Raji (cell line): ENCODE results near the gene DTWD2.

Source experiments
- POLR2A ChIP-seq: IDR thresholded peaks from 2 replicates; pipeline ENCODE4 v1.6.1; 2011; ENCODE audit warnings: low read depth, low read length, control low read depth; ENCODE audit not compliant: insufficient read depth

DTWD2 gene, protein sequence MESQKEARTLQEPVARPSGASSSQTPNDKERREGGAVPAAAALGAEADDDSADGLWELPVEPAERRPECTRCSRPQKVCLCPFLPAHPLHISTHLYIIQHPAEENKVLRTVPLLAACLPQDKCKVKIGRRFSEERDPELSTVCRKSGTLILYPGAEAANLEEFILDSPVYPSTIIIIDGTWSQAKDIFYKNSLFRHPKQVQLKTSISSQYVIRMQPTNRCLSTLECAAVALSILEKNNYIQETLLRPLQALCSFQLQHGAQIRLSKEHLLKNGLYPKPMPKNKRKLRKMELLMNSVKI

DNA sequence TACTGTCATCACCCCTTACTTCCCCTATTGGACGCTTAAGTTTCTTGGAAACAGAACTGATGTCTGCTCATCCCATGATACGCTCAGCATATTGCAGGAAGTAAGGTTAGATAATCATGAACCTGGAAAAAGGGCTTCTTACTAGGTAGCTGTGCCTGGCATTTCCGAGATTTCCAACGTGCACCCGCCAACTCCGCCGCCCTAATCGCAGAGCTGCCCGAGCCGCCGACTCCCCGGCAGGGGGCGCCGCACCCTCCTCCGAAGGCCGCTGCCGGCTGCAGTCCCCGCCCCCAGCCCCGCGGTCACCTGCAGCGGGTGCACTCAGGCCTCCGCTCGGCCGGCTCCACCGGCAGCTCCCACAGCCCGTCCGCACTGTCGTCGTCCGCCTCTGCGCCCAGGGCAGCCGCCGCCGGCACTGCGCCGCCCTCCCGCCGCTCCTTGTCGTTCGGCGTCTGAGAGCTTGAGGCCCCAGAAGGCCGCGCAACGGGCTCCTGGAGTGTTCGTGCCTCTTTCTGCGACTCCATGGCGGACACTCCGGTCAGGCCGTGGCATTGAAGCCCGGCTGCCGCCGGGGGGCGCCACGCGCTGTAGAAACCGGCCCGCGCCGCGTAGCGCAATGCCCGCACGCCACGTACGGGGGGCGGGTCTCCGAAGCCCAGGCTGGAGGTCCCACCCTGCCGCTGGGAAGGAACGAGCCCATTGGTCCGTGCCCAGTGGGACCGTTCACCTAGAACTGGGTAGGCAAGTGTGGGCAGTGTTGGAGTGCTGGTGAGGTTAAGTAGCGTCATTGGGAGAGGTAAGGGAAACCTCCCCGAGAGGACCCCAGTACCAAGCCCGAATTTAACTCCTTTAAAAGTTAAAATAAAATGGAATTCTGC lies at the start of gene DTWD2:
TSS of gene DTWD2 (minus strand) at position 560 of the 878 bp plus-strand sequence. CDS start at position 524, 36 bp downstream.
- TF ChIP-seq POLR2A, result peak; percentile 60

DNA sequence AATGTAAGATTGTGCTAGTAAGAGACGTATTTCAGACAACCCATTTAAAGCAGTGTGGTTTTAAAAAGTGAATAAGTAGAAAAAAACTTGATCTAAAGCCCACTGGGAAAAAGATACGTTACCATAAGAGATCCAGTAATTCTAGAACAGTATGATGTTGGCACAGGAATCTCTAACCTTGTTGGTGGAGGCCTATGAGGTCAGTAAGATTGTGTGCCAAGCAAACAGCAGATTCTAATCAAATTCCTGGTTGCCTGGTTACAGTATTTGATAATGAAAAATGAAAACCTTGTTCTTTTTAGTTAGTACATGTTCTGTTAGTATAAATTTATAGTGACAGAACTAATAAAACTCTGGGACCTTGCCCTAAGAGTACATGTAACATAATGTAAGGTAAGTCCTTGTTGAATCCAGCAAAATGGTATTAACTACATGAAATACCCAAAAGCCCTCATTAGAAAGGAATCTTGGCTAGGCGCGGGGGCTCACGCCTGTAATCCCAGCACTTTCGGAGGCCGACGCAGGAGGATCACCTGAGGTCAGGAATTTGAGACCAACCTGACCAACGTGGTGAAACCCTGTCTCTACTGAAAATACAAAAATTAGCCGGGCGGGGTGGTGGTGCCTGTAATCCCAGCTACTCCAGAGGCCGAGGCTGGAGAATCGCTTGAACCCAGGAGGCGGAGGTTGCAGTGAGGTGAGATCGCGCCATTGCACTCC lies 49.3 kb upstream of the DTWD2 start:
- no peak for TF ChIP-seq POLR2A

DNA sequence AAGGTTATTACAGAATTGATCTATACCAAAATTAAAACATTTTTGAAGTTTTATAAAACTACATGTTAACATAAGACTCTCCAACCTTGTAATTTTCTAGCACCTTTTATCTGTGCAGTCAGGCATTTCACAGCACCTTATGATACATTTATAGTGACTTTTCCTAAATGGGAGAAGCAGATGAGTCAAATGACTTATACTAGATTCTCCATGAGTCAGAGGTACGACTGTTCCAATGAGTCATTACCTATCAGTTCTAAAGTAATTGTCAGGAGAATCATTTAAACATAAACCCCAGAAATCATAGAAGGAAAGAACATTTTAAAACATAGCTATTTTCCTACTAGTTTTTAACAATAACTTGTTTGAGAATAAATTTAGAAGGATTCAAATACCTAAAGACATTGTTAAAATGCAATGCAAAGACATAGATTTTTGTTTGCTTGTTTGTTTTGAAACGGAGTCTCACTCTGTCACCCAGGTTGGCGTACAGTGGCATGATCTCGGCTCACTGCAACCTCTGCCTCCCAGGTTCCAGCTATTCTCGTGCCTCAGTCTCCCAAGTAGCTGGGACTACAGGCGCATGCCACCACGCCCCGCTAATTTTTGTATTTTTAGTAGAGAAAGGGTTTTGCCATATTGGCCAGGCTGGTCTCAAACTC lies 47.9 kb upstream of the DTWD2 start:
- TF ChIP-seq POLR2A, result no peak

DNA sequence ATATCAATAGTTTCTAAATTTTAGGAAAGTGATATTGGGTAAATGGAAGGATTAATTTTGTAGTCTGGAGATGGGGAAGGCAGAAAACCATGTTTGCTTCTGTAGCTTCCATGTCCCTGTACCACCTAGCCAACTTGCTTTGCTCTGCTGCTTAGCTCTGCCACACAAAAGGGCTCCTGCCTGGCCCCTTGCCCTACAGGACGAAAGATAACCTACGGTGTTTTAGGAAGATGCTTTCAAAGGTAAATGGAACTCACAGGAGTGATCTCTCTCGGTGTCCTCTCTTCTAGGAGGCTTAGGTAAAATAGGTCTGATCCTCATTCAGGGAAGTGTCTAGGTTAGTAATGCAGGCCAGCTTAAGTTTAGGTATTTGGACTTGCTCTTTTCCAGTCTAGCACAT lies 44.8 kb upstream of the DTWD2 start:
- TF ChIP-seq POLR2A, result no peak

DNA sequence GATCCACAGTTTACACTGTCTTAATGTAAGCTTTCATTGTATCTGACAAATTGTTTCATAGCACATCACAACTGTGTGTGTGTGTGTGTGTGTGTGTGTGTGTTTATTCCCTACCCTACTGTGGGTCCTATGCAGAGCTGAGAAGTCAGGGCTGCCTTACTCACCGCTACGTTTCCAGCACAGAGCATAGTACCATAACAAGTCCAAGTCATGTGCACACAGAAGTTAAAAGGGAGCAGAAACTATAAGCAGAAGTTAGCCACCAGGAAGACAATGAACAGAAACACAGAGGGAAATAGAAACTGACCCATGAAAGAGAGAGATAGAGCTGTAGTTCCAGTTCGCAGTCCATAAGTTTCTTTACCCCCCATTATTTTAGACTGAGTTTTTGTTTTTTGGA lies 44.3 kb upstream of the DTWD2 start:
- TF ChIP-seq POLR2A, result no peak

DNA sequence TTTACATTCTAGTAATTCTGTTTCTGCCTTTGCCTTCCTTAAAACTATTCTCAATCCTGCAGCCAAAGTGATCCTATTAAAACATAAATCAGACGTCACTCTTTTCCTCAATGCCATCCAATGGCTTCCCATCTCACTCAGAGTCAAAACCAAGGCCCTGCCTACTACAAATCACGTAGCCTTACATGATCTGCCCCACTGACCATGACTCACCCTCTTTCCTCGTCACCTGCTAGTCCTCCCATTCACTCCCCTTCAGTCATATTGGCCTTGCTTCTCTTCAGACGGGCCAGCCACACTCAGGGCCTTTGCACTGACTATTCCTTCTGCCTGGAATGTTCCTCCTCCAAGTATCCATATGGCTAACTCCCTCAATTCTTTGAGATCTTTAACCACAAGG lies 43.6 kb upstream of the DTWD2 start:
- no peak for TF ChIP-seq POLR2A

DNA sequence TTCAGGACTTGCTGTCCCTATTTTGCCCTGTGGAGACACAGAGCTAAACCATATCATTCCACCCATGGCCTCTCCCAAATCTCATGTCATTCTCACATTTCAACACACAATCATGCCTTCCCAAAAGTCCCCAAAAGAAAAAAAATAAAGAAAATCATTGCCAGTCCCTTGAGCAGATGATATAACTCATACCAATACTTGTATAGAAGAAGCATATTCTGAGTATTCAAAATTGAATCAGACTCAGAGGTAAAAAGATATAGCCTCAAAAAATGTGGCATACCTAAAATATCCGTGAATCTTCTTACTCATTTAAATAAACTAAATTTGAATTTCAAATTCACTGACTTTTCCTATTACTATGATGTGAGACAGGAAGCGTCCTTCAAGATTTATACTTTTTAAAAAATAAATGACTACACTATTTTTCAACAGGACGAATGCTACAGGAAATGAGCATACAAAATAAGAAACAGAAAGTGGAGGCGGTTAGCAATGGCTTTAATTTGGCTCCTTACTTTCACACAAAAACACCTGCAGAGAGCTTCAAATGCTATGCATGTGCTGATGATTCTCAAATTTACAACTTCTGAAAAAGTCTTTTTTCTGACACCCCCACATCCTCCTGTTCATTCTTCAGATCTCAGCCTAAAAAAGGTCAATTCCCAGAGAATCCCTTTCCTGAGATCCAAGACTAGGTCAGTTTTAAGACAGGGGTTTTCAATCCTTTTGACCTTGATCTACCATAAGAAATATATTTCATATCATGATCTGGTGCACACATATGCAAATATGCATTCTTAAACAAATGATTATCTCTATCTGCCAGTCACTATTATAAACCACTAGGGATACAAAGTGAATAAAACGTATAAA lies 42.9 kb upstream of the DTWD2 start:
- TF ChIP-seq POLR2A, result no peak

DNA sequence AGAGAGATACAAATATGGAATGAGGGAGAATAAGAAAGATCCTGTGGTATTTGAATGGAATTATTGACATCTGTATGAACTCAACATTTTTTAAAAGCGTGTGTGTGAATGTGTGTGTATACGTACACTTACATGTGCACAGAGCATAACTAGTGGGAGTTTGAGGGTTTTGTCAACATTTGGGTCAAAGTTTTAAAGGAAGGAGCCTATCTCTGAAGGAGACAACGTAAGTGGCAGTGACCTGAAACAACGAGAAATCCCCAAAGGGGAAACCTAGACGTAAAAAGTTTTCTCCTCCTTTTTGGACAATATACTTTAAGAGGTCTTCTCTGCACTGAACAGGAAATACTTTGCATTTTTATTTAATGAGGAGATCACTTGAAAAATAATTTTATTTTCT lies 40.2 kb upstream of the DTWD2 start:
- TF ChIP-seq POLR2A, result no peak

DNA sequence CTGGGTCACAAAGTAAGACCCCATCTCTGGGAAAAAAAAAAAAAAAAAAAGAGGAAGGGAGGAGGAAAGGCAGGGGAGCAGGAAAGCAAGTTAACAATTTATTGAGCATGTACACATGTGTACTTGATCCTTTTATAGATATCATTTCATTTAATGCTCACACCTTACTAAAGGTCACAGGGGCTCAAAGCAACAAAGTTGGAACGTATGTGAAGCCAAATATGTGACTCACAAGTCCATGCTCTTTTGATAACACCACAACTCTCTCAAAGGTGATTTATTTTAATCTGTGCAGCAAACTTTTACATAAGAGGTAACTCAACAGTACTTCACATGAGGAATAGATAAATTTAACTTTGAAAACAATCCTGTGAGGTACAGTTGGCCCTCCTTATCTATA lies 34.4 kb upstream of the DTWD2 start:
- no peak for TF ChIP-seq POLR2A

DNA sequence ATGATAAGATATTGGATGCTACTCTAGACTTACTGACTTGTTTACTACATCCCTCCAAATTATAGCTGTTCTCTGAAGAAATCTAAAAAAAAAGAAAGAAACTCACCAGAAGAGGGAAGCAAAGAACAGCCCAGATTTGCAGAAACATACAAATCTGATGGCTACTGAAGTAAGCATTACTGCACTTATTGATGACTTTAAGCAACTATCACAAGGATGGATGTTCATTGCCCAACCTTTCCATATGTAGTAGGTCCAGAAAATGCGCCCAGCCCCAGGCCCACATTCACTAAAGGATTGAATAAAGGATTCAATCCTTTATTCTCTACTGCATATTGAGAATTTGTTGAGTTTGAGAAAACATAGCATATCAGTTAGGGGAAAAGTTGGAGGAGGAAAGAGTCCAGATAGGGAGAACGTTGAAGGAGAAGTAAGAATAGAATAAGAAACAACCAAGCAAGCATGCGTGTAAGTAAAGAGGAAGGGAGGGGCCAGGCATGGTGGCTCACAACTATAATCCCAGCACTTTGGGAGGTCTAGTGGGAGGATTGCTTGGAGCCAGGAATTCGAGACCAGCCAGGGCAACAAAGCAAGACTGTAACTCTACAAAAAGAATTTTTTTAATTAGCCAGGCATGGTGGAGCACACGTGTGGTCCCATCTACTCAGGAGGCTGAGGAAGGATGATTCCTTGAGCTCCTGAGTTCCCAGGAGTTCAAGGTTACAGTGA lies 33.8 kb upstream of the DTWD2 start:
- no peak for TF ChIP-seq POLR2A

DNA sequence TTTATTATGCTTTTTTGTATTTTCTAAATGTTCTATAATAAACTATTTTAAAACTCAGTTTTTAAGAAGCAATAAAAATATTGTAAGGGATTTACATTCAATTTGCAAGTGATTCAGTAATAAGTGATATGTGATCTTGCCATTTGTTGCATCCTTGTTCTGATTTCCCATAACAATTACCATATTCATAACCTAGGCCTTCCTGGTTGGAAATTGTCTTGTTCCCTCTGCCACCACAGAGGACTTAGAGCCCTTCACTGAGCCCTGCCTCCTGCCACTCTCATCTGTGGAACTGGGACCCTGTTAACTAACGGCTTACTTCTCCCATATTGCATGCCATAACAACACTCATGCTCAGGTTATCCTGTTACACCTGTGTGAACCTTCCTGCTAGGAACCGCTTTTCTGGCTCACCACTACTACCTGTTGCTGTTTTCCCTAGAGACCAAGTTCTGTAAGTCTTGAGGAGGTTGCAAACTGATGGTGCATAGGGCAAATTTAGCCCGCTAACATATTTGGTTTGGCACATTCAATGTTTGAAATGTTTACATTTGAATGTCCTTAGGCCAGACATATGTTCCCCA lies 32.9 kb upstream of the DTWD2 start:
- TF ChIP-seq POLR2A, result no peak

DNA sequence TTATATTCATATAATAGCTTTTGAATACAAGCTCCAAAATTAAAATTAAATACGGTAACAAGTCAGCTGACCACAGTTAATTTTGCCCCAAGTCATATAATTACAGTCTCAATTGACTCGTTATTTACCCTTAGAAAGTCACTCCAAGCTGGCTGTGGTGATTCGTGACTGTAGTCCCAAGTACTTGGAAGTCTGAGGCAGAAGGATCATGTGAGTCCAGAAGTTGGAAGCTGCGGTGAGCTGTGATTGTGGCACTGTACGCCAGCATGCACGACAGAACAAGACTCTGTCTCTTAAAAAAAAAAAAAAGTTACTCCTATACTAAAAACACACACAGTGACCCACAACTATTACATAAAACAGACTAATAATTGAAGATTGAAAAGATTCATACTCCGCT lies 31.6 kb upstream of the DTWD2 start:
- TF ChIP-seq POLR2A, result no peak

DNA sequence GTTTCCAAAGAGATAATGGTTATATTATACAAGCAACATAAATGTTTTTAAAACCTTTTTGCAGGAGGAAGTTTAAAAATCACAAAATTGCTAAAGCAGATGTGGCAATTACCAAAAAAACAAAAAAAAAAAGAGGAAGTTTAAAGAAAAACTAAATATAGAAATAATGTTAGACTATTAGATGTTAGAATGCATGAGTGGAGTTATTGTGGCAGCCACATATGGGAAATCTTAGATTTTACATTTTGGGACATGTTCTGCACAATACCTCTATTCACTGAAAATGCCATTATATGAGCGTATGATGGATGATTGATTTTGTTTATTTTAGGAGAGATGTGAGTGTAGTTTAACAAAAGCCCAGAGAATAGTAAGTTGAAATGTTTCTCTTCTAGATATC lies 31.2 kb upstream of the DTWD2 start:
- no peak for TF ChIP-seq POLR2A
